H9 (cell line): ENCODE measurements around the gene DOCK10. TPM values are rescaled to one million over a fixed set of nuclear protein-coding genes. Genes with fewer than 3 reads are reported as not detected.

Source experiments
- DNase-seq: peaks from one replicate; pipeline ENCODE4 v3.0.0-alpha.2; 2017
- H2AFZ ChIP-seq: one replicate; pipeline ENCODE4 v1.6.1; 2013; ENCODE audit warnings: mild to moderate bottlenecking, low read length, control low read depth, moderate library complexity
- H2AK5ac ChIP-seq: 2 replicates; pipeline ENCODE4 v1.6.1; 2013; ENCODE audit warnings: low read length, control low read depth, mixed read lengths; ENCODE audit not compliant: insufficient read length
- H2BK120ac ChIP-seq: one replicate; pipeline ENCODE4 v1.6.1; 2013; ENCODE audit warnings: low read depth, mild to moderate bottlenecking, low read length, control low read depth, inconsistent platforms; ENCODE audit not compliant: poor library complexity, severe bottlenecking
- H2BK12ac ChIP-seq: 2 replicates; pipeline ENCODE4 v1.6.1; 2013; ENCODE audit warnings: low read length, control low read depth, mixed read lengths, low read depth; ENCODE audit not compliant: insufficient read length
- H2BK15ac ChIP-seq: 2 replicates; pipeline ENCODE4 v1.6.1; 2013; ENCODE audit warnings: low read depth, low read length, control low read depth
- H2BK20ac ChIP-seq: one replicate; pipeline ENCODE4 v1.6.1; 2013; ENCODE audit warnings: low read depth, mild to moderate bottlenecking, low read length, control low read depth, inconsistent platforms; ENCODE audit not compliant: poor library complexity, severe bottlenecking
- H2BK5ac ChIP-seq: 2 replicates; pipeline ENCODE4 v1.6.1; 2013; ENCODE audit warnings: low read length, control low read depth, mixed read lengths; ENCODE audit not compliant: insufficient read length
- H3K14ac ChIP-seq: 2 replicates; pipeline ENCODE4 v1.6.1; 2013; ENCODE audit warnings: low read length, control low read depth; ENCODE audit not compliant: insufficient read depth
- H3K18ac ChIP-seq: 2 replicates; pipeline ENCODE4 v1.6.1; 2013; ENCODE audit warnings: low read depth, mild to moderate bottlenecking, mixed read lengths, low read length, control low read depth; ENCODE audit not compliant: insufficient read length
- H3K23ac ChIP-seq: 2 replicates; pipeline ENCODE4 v1.6.1; 2013; ENCODE audit warnings: low read length, control low read depth, mixed read lengths, low read depth; ENCODE audit not compliant: insufficient read length
- H3K23me2 ChIP-seq: 2 replicates; pipeline ENCODE4 v1.6.1; 2013; ENCODE audit warnings: low read depth, mild to moderate bottlenecking, mixed read lengths, low read length, control low read depth; ENCODE audit not compliant: insufficient read length, poor library complexity, severe bottlenecking
- H3K27ac ChIP-seq: 2 replicates; pipeline ENCODE4 v1.5.1; 2013; ENCODE audit warnings: low read length, control low read depth, mixed read lengths, low read depth; ENCODE audit not compliant: insufficient read length
- H3K27me3 ChIP-seq: 2 replicates; pipeline ENCODE4 v1.6.1; 2013; ENCODE audit warnings: low read length, control low read depth, inconsistent platforms; ENCODE audit not compliant: insufficient read depth
- H3K4ac ChIP-seq: 2 replicates; pipeline ENCODE4 v1.6.1; 2013; ENCODE audit warnings: low read depth, mild to moderate bottlenecking, control low read depth, inconsistent platforms, low read length, moderate library complexity
- H3K4me1 ChIP-seq: 2 replicates; pipeline ENCODE4 v1.6.1; 2013; ENCODE audit warnings: low read length, control low read depth, inconsistent platforms; ENCODE audit not compliant: insufficient read depth
- H3K4me2 ChIP-seq: 2 replicates; pipeline ENCODE4 v1.6.1; 2013; ENCODE audit warnings: low read length, control low read depth, mixed read lengths; ENCODE audit not compliant: insufficient read length, insufficient read depth
- H3K56ac ChIP-seq: 2 replicates; pipeline ENCODE4 v1.6.1; 2013; ENCODE audit warnings: low read depth, mild to moderate bottlenecking, mixed read lengths, low read length, control low read depth; ENCODE audit not compliant: insufficient read length
- H3K79me1 ChIP-seq: 2 replicates; pipeline ENCODE4 v1.6.1; 2013; ENCODE audit warnings: low read depth, mild to moderate bottlenecking, moderate library complexity, low read length, control low read depth, inconsistent platforms; ENCODE audit not compliant: insufficient read depth, poor library complexity, severe bottlenecking
- H3K79me2 ChIP-seq: 2 replicates; pipeline ENCODE4 v1.6.1; 2013; ENCODE audit warnings: low read length, control low read depth, inconsistent platforms; ENCODE audit not compliant: insufficient read depth
- H3K9ac ChIP-seq: 2 replicates; pipeline ENCODE4 v1.6.1; 2013; ENCODE audit warnings: low read length, control low read depth, mixed read lengths; ENCODE audit not compliant: insufficient read length; ENCODE audit errors: extremely low read depth
- H3K9me3 ChIP-seq: one replicate; pipeline ENCODE4 v1.6.1; 2013; ENCODE audit warnings: low read depth, low read length, inconsistent platforms; ENCODE audit not compliant: control insufficient read depth
- H3T11ph ChIP-seq: one replicate; pipeline ENCODE4 v1.6.1; 2013; ENCODE audit warnings: mild to moderate bottlenecking, low read length, control low read depth, inconsistent platforms
- H4K20me1 ChIP-seq: one replicate; pipeline ENCODE4 v1.6.1; 2013; ENCODE audit not compliant: control insufficient read depth, insufficient read length, insufficient read depth
- H4K5ac ChIP-seq: 2 replicates; pipeline ENCODE4 v1.6.1; 2013; ENCODE audit warnings: low read depth, mild to moderate bottlenecking, mixed read lengths, low read length, control low read depth; ENCODE audit not compliant: insufficient read length
- H4K8ac ChIP-seq: replicated peaks from 2 replicates; pipeline ENCODE4 v1.6.1; 2013; ENCODE audit warnings: low read length, control low read depth, mixed read lengths, low read depth; ENCODE audit not compliant: insufficient read length
- H4K91ac ChIP-seq: 2 replicates; pipeline ENCODE4 v1.6.1; 2013; ENCODE audit warnings: low read depth, mild to moderate bottlenecking, moderate library complexity, mixed read lengths, low read length, control low read depth; ENCODE audit not compliant: insufficient read length
- H3K27ac Mint-ChIP-seq, 3 experiments: 2 replicates in 2 of 3; 3 replicates in 1 of 3; pipeline ENCODE4 v1.8.0; 2020 to 2021; ENCODE audit warnings: mixed read lengths in 3 of 3, mild to moderate bottlenecking in 1 of 3, moderate library complexity in 1 of 3
- H3K27me3 Mint-ChIP-seq: 2 replicates; pipeline ENCODE4 v1.8.0; 2021; ENCODE audit warnings: low read depth, mild to moderate bottlenecking, moderate library complexity, mixed read lengths
- H3K36me3 Mint-ChIP-seq, 3 experiments: 2 replicates in 2 of 3; 3 replicates in 1 of 3; pipeline ENCODE4 v1.8.0; 2020 to 2021; ENCODE audit warnings: low read depth in 3 of 3, mixed read lengths in 3 of 3; ENCODE audit not compliant: insufficient read depth in 1 of 3
- H3K4me1 Mint-ChIP-seq, 2 experiments: 2 replicates each; pipeline ENCODE4 v1.8.0; 2020; ENCODE audit warnings: mixed read lengths in 2 of 2
- H3K4me3 Mint-ChIP-seq, 2 experiments: 2 replicates in 1 of 2; 3 replicates in 1 of 2; pipeline ENCODE4 v1.8.0; 2020 to 2021; ENCODE audit warnings: mild to moderate bottlenecking in 2 of 2, mixed read lengths in 2 of 2, moderate library complexity in 1 of 2
- H3K9me3 Mint-ChIP-seq, 2 experiments: 2 replicates in 1 of 2; 3 replicates in 1 of 2; pipeline ENCODE4 v1.8.0; 2020; ENCODE audit warnings: mild to moderate bottlenecking in 2 of 2, mixed read lengths in 2 of 2, moderate library complexity in 1 of 2
- CTCF ChIP-seq: fragments of 200-600 bp; sonication (generic); conservative IDR thresholded peaks from 3 replicates; pipeline ENCODE4 v1.8.0; 2021; ENCODE audit warnings: antibody characterized with exemption, mild to moderate bottlenecking
- WGBS: extraction: QIAGEN DNeasy Blood & Tissue Kit; methylation state at CpG from one replicate; pipeline ENCODE4 v1.1.7; 2013; ENCODE audit warnings: missing lambda C conversion rate, low lambda C conversion rate, mixed read lengths; ENCODE audit not compliant: insufficient read length; ENCODE audit errors: extremely low coverage; 5-methylcytosine and 5-hydroxymethylcytosine counted together
- total RNA-seq: library from RNA; stranded (reverse); gene quantifications from 2 replicates; pipeline ENCODE4 v1.2.1, GENCODE V29; 2021

Gene DOCK10
- total RNA-seq, 1 experiment from 2014 or later = 0.79 TPM

- H3K9me3 ChIP-seq = no peaks in the 10 kb centered on the region
- no peak overlapping the region for H2BK15ac ChIP-seq
- no peak for DNase-seq
- no peak overlapping the region for H3K27ac ChIP-seq
- H3K4me3 Mint-ChIP-seq = no peak overlapping the region
- H2BK12ac ChIP-seq = no peak overlapping the region
- H3K9ac ChIP-seq = no peak overlapping the region
- no peak overlapping the region for H2AK5ac ChIP-seq
- no peak overlapping the region for H3K27ac Mint-ChIP-seq
- H2BK5ac ChIP-seq = no peak overlapping the region
- H3K23ac ChIP-seq = no peak overlapping the region
- TF ChIP-seq CTCF = peak; percentile 58
- H3T11ph ChIP-seq = no peak overlapping the region
- no peak overlapping the region for H3K4me2 ChIP-seq
- H3K4me1 ChIP-seq = no peaks in the 10 kb centered on the region
- H4K20me1 ChIP-seq = no peaks in the 10 kb centered on the region
- H3K14ac ChIP-seq = no peak overlapping the region
- no peak overlapping the region for H3K4ac ChIP-seq
- H3K36me3 Mint-ChIP-seq = no peaks in the 10 kb centered on the region
- no peak overlapping the region for H3K56ac ChIP-seq
- no peaks in the 10 kb centered on the region for H3K79me1 ChIP-seq
- no peaks in the 10 kb centered on the region for H3K27me3 ChIP-seq
- WGBS = no CpG with 5 or more reads among the region's 1 CpG
- H3K18ac ChIP-seq = no peak overlapping the region
- H2BK120ac ChIP-seq = no peak overlapping the region
- H3K9me3 Mint-ChIP-seq = no peaks in the 10 kb centered on the region
- no peak overlapping the region for H2BK20ac ChIP-seq
- H3K27me3 Mint-ChIP-seq = no peaks in the 10 kb centered on the region; the same call in none of the 2 replicates
- no peak overlapping the region for H2AFZ ChIP-seq
- no peaks in the 10 kb centered on the region; the same call in 1 of the 2 replicates for H3K79me2 ChIP-seq
- no peak overlapping the region for H4K91ac ChIP-seq
- H4K5ac ChIP-seq = no peak overlapping the region
- H4K8ac ChIP-seq = no peak overlapping the region
- no peaks in the 10 kb centered on the region for H3K23me2 ChIP-seq
- no peaks in the 10 kb centered on the region for H3K4me1 Mint-ChIP-seq
These were observed 293.1 kb downstream of the DOCK10 start for GRCh38 chr2:224749136-224749535.
